CD14-positive monocyte (primary cell): ENCODE data around the gene MOB3B. TPM values are rescaled to one million over a fixed set of nuclear protein-coding genes. Genes with fewer than 3 reads are reported as not detected.

Source experiments
- DNase-seq, 3 donors: peaks; one replicate each; pipeline ENCODE4 v3.0.0-alpha.2; 2011 to 2022
- H2AFZ ChIP-seq: 2 replicates; pipeline ENCODE4 v1.6.0; 2012; ENCODE audit warnings: mild to moderate bottlenecking, low read depth, low read length, inconsistent platforms; ENCODE audit not compliant: insufficient read depth, poor library complexity, severe bottlenecking
- H3K27ac ChIP-seq, 2 donors: 1 replicate in 1 of 2; 2 replicates in 1 of 2; pipeline ENCODE4 v1.5.1; 2012 to 2013; ENCODE audit warnings: low read length in 2 of 2, control low read depth in 1 of 2, inconsistent platforms in 1 of 2, low read depth in 1 of 2, mild to moderate bottlenecking in 1 of 2
- H3K27me3 ChIP-seq, 2 donors: one replicate each; pipeline versions ENCODE4 v1.6.0 to v1.6.1; 2011 to 2013; ENCODE audit warnings: low read length in 2 of 2; ENCODE audit not compliant: control insufficient read depth in 2 of 2, insufficient read depth in 2 of 2
- H3K36me3 ChIP-seq, 2 donors: replicated peaks in 1 of 2; 1 replicate in 1 of 2; 2 replicates in 1 of 2; pipeline versions ENCODE4 v1.5.1 to v1.6.1; 2012 to 2013; ENCODE audit warnings: low read length in 2 of 2, control low read depth in 1 of 2, inconsistent platforms in 1 of 2, mild to moderate bottlenecking in 1 of 2; ENCODE audit not compliant: insufficient read depth in 2 of 2, control insufficient read depth in 1 of 2
- H3K4me1 ChIP-seq, 2 donors: 1 replicate in 1 of 2; 2 replicates in 1 of 2; pipeline versions ENCODE4 v1.5.1 to v1.6.1; 2012 to 2013; ENCODE audit warnings: low read length in 2 of 2, control low read depth in 1 of 2, inconsistent platforms in 1 of 2, mild to moderate bottlenecking in 1 of 2, moderate library complexity in 1 of 2; ENCODE audit not compliant: insufficient read depth in 2 of 2, control insufficient read depth in 1 of 2
- H3K4me2 ChIP-seq: replicated peaks from 2 replicates; pipeline ENCODE3; 2012; ENCODE audit warnings: low read length, moderate library complexity, mild to moderate bottlenecking; ENCODE audit not compliant: poor library complexity, severe bottlenecking; ENCODE audit errors: extremely low read depth
- H3K4me3 ChIP-seq, 3 experiments: fragments of 200-600 bp in 1 of 3; sonication (generic) in 1 of 3; replicated peaks in 1 of 3; 1 replicate in 2 of 3; 2 replicates in 1 of 3; pipeline ENCODE4 v1.5.1; 2011 to 2013; ENCODE audit warnings: low read length in 3 of 3, mild to moderate bottlenecking in 3 of 3, control low read depth in 2 of 3, low read depth in 2 of 3, inconsistent platforms in 1 of 3, moderate library complexity in 1 of 3
- H3K79me2 ChIP-seq: 2 replicates; pipeline ENCODE4 v1.6.0; 2012; ENCODE audit warnings: mild to moderate bottlenecking, control low read depth, inconsistent platforms, low read length, moderate library complexity; ENCODE audit not compliant: insufficient read depth
- H3K9ac ChIP-seq: 2 replicates; pipeline ENCODE4 v1.6.0; 2017; ENCODE audit warnings: low read length, mild to moderate bottlenecking; ENCODE audit not compliant: insufficient read depth, poor library complexity, severe bottlenecking
- H3K9me3 ChIP-seq, 2 donors: replicated peaks in 1 of 2; 1 replicate in 1 of 2; 2 replicates in 1 of 2; pipeline versions ENCODE4 v1.5.1 to v1.6.1; 2012 to 2013; ENCODE audit warnings: low read length in 2 of 2, control low read depth in 1 of 2; ENCODE audit not compliant: control insufficient read depth in 1 of 2, insufficient read depth in 1 of 2
- H4K20me1 ChIP-seq: 2 replicates; pipeline ENCODE4 v1.6.0; 2012; ENCODE audit warnings: mild to moderate bottlenecking, low read length, control low read depth, moderate library complexity; ENCODE audit not compliant: insufficient read depth
- H3K27ac Mint-ChIP-seq, 7 donors: one replicate each; pipeline ENCODE4 v1.8.0; 2020; ENCODE audit warnings: mild to moderate bottlenecking in 7 of 7, mixed read lengths in 7 of 7, moderate library complexity in 6 of 7, inconsistent platforms in 2 of 7
- H3K27me3 Mint-ChIP-seq, 3 donors: one replicate each; pipeline ENCODE4 v1.8.0; 2021 to 2022; ENCODE audit warnings: low read depth in 3 of 3, mild to moderate bottlenecking in 3 of 3, mixed read lengths in 3 of 3, moderate library complexity in 3 of 3, inconsistent platforms in 1 of 3
- H3K36me3 Mint-ChIP-seq, 2 donors: one replicate each; pipeline ENCODE4 v1.8.0; 2020; ENCODE audit warnings: mixed read lengths in 2 of 2, inconsistent platforms in 1 of 2, mild to moderate bottlenecking in 1 of 2
- H3K4me1 Mint-ChIP-seq: one replicate; pipeline ENCODE4 v1.8.0; 2020; ENCODE audit warnings: mild to moderate bottlenecking, mixed read lengths
- H3K4me3 Mint-ChIP-seq, 2 donors: one replicate each; pipeline ENCODE4 v1.8.0; 2020; ENCODE audit warnings: mild to moderate bottlenecking in 2 of 2, mixed read lengths in 2 of 2, moderate library complexity in 1 of 2
- H3K9me3 Mint-ChIP-seq, 7 donors: one replicate each; pipeline ENCODE4 v1.8.0; 2020 to 2022; ENCODE audit warnings: mixed read lengths in 7 of 7, mild to moderate bottlenecking in 6 of 7, moderate library complexity in 6 of 7, inconsistent platforms in 2 of 7
- CTCF ChIP-seq: fragments of 200-600 bp; IDR thresholded peaks from one replicate; pipeline ENCODE4 v1.8.0; 2022; ENCODE audit warnings: antibody characterized with exemption, mild to moderate bottlenecking
- WGBS: methylation state at CpG from one replicate; pipeline ENCODE4 v1.1.5; 2013; ENCODE audit warnings: missing lambda C conversion rate; ENCODE audit not compliant: insufficient coverage; 5-methylcytosine and 5-hydroxymethylcytosine counted together
- intact Hi-C, 2 donors: fragments of 100-400 bp; cut with micrococcal nuclease; formaldehyde crosslinking; loops; one replicate each; pipeline versions ENCODE4 v1.15.0 to v1.15.1; 2023
- polyA plus RNA-seq, 3 donors: library from polyadenylated mRNA; depleted of rRNA in 1 of 3; unstranded in 2 of 3; stranded (reverse) in 1 of 3; fragments of 300-500 nt in 2 of 3; fragments of >200 nt in 1 of 3; fragmentation: Illumina TruSeq in 2 of 3; gene quantifications; 1 replicate in 2 of 3; 2 replicates in 1 of 3; pipeline ENCODE4 v1.2.3, GENCODE V29; 2012 to 2021

MOB3B gene
- polyA plus RNA-seq, 3 donors, result 1.2 to 2.2 (median 1.4) TPM

- 97% methylated on average over 5 of the region's 8 CpGs for WGBS
- Histone ChIP-seq H3K4me2 (no peak overlapping the region), H3K4me3 (no peak overlapping the region), H3K79me2 (no peaks in the 10 kb centered on the region), H4K20me1 (no peaks in the 10 kb centered on the region), H2AFZ (no peak overlapping the region), H3K36me3 (no peaks in the 10 kb centered on the region), H3K27ac (no peak overlapping the region), H3K27me3 (no peaks in the 10 kb centered on the region), H3K9me3 (no peaks in the 10 kb centered on the region), H3K9ac (no peak overlapping the region), H3K4me1 (no peaks in the 10 kb centered on the region)
- Mint-ChIP-seq H3K9me3 (no peaks in the 10 kb centered on the region), H3K4me3 (no peak overlapping the region), H3K4me1 (no peaks in the 10 kb centered on the region), H3K27ac (no peak overlapping the region), H3K27me3 (peaks cover 0 to 2% (median 1%) of the 10 kb centered on the region in 3 donors), H3K36me3 (no peaks in the 10 kb centered on the region)
- no peak for DNase-seq
- intact Hi-C loops, result no loop called here
- TF ChIP-seq CTCF, result no peak
Measured at GRCh38 chr9:27291292-27291691, 238.3 kb downstream of the MOB3B start.

GRCh38 chr9:27282269-27282668 lies 247.3 kb downstream of the MOB3B start:
- Mint-ChIP-seq H3K4me3 (no peak overlapping the region), H3K27ac (no peak overlapping the region), H3K27me3 (peaks cover 0 to 6% (median 0%) of the 10 kb centered on the region in 3 donors), H3K9me3 (no peaks in the 10 kb centered on the region), H3K36me3 (no peaks in the 10 kb centered on the region), H3K4me1 (peaks cover 15% of the 10 kb centered on the region)
- Histone ChIP-seq H3K79me2 (no peaks in the 10 kb centered on the region), H2AFZ (no peak overlapping the region), H3K36me3 (no peaks in the 10 kb centered on the region), H3K4me3 (no peak overlapping the region), H4K20me1 (no peaks in the 10 kb centered on the region), H3K9ac (no peak overlapping the region), H3K27me3 (no peaks in the 10 kb centered on the region), H3K27ac (no peak overlapping the region), H3K4me1 (no peaks in the 10 kb centered on the region), H3K4me2 (no peak overlapping the region), H3K9me3 (no peaks in the 10 kb centered on the region)
- intact Hi-C loops, result no loop called here
- no peak for TF ChIP-seq CTCF
- 86% methylated on average over 3 of the region's 7 CpGs for WGBS
- DNase-seq, result no peak
